SKM-1 treated with dmso at 0.1 percent for 144 hours (cell line): ENCODE data around the gene NAA60.

Experiments used
- DNase-seq: peaks from one replicate; lab custom pipeline; 2025; ENCODE audit not compliant: unreplicated experiment; lab: John Stamatoyannopoulos, UW

Gene NAA60

GRCh38 chr16:3443108-3444031, at the start of gene NAA60, which contains the start of gene ZNF597:
Gene NAA60 (plus strand): TSS chr16:3443680. CDS start chr16:3476228, 32,548 bp downstream.
Gene ZNF597 (minus strand): TSS chr16:3443504. CDS start chr16:3443153, 351 bp downstream.
- DNase-seq, result peak; percentile 86

GRCh38 chr16:3400446-3400778, 43.1 kb upstream of the NAA60 start:
- no peak for DNase-seq

- peak; percentile 98 for DNase-seq
These were observed 42.4 kb upstream of the NAA60 start, which contains the start of the genes ZNF174 and ZSCAN32 for GRCh38 chr16:3400779-3401688. Gene ZNF174 (plus strand): TSS chr16:3401215. CDS start chr16:3402005, 790 bp downstream. Gene ZSCAN32 (minus strand): TSS chr16:3401004. CDS start chr16:3397557, 3,447 bp downstream.

DNA sequence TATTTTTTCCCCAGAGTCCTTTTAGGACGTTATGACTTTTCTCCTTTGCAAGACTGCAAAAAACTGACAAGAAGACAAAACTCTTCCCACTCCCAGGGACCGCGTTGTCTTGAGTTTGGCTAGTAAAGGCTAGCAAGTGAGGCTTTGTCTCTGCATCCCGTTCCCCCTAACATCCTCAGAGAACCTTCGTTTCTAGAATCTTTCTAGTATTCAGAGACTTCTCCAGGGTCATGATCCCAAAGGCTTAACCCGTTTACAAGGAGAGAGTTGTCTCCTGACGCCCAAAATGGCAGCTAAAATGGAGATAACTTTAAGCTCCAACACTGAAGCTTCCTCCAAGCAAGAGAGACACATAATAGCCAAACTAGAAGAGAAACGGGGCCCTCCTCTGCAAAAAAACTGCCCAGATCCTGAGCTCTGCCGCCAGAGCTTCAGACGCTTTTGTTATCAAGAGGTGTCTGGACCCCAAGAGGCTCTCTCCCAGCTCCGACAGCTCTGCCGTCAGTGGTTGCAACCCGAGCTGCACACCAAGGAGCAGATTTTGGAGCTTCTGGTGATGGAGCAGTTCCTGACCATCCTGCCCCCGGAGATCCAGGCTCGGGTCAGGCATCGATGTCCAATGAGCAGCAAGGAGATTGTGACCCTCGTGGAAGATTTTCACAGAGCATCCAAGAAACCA, 41.6 kb upstream of the NAA60 start:
- no peak for DNase-seq

- DNase-seq, result no peak
These were observed 34.8 kb upstream of the NAA60 start for GRCh38 chr16:3408561-3409197.

DNA sequence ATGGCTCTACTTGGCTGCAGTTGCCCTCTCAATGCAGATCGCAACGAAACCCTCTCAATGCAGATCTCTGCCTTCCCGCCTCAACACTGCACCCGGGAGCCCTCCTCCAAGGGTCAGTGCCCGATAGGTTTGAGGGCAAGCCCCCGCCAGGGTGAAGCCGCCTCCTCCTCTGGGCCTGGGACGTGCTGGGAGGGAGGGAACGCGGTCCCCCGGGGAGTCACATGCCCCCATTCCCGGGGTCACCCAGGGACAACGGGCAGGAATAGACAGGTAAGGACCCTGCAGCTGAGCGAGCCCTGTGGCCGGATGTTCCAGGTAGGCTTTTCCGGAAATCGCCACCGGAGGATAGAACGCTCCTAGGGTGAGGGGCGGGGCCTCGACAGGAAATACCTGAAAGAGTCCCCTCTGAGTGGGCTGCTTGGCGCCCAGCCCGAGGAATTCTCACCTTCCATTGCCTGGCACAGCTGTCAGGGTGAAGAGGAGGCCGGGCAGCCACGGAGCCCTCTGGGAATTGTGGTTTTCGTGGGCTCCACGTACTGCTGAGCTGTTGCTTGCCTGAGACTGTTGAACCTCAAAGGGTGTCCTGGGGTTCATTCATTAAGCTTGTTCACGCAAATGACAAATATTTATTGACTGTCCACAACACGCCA, 29.6 kb upstream of the NAA60 start:
- DNase-seq, result no peak

DNA sequence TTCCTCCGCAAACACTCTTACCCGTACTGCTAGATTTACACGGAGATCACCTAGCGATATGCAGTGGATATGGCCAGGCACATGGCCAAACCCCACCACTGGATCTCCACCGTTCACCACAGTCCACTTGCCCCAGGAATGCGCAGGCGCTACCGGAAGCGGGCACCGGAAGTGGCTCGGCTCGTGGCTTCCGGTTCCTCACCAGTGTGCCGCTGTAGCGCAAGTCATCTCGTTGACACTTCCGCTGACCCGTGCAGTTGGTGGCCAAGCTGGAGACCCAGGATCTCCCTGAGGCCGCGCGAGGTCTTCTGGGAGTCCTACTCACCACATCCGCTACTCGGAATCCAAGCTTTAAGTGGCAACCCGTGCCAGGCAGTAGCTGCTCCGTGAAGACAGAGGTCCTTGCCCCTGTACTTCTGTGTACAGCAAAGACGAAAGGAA, 11.7 kb upstream of the NAA60 start:
- DNase-seq, result no peak

DNA sequence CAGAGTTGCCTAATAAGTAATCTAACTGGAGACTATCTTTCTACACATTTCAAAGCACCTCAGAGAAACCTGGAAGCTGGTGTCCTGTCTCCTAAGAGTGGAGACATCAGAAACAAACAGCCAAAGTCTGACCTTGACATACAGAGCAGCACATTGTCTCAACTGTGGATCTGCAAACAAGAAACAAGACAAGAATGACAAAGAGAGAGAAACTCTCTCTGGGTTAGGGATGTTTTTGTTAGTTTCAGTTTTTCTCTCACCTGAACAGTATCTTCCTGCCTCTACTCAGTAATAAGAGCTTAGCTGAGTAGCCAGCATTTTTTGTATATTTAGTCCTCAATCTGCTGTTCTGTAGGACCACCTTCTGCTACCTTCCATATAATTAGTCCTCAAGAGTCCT, 9.1 kb upstream of the NAA60 start:
- no peak for DNase-seq

GRCh38 chr16:3439637-3440036, 3.8 kb upstream of the NAA60 start:
- no peak for DNase-seq

GRCh38 chr16:3444032-3444388, 530 bp downstream of the NAA60 start:
- DNase-seq, result no peak

DNA sequence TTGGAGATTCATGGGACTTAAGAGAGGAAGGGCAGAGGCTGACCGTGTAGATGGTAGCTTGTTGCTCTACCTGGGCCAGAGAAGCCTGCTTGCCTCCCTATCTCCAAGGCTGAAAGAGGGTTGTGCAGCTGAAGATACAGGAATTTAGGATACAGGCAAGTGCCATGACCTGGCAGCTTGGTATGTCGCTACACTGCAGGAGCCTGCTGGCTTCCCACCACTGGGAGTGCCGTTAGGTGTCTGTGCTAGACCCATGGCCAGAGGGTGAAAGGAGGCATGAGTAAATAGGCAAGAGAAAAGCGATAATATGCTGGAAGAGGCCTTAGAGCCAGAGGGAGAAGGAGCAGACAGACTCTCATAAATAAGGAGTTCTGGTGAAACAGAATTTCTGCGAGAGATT, 10.6 kb downstream of the NAA60 start:
- no peak for DNase-seq

GRCh38 chr16:3454631-3455147, 11.2 kb downstream of the NAA60 start:
- no peak for DNase-seq

GRCh38 chr16:3457434-3458252, 14.2 kb downstream of the NAA60 start:
- peak; percentile 86 for DNase-seq

- no peak for DNase-seq
These were observed 14.9 kb downstream of the NAA60 start for GRCh38 chr16:3458278-3458851.

DNA sequence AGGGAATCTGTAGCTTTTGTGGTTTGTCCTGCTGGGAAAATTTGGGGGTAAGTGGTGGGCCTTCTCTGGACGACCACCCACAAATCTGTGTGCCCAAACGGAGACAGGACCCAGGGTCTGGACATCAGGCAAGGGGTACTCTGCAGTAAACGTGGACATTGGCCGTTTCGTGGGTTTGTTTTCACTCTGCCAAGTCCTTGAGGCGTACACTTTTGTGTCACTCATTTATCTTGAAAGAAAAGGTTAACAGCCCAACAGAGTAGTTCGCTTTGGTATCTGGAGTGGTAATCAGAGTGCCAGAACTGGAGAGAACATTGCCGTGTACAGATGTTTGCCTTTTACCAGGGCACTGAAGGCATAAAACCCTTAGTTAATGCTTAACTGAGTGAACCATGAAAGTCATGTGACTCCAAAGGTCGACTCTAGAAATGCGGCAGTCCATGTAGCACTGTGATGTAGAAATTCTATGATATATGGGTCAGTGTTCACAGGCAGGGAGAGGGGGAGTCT, 15.4 kb downstream of the NAA60 start:
- no peak for DNase-seq

DNA sequence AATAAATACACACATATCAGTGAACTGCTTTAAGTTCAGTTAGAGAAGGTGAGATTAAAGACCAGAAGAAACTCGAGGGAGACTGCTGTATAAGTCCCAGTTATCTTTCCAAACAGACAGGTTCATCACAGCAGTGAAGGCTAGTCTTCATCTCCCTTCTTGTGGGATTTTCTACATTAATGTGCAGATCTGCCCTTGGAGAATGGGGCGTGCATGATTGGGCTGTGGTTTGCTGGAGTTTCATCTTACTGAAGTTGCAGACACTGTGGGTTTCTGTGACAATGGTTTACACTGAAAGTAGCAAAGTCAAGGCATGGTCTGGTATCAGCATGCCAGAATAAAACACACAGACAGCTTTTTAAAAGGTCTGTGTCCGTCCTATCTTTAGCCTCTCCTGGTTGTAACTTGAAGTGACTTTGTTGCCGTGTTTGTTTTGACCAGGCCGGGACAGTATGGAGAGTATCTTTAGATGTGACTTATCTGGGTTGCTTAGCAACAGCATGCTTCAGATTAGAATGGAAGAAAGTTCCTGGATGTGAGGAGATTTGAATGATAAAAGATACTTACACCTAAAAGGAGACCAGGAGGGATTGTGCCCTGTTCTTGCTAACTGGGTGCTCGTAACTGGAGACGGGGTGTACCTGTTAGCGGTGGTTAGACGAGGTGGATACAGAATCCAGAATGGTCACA, 16.1 kb downstream of the NAA60 start:
- no peak for DNase-seq

DNA sequence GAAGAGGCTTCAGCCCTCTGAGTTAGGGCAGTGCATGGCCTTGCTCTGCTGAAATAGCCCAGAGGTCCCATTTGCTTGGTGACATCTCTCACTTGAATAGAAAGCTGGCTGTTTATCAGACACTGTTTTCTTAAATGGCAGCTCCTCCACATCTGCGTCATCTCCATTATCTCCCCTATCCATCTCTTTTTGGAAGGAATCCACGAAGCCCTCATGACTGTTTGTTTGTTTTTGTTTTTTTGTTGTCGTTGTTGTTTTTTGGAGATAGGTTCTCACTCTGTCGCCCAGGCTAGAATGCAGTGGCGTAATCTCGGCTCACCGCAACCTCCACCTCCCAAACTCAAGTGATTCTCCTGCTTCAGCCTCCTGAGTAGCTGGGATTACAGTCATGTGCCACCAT, 16.6 kb downstream of the NAA60 start:
- no peak for DNase-seq

- no peak for DNase-seq
These were observed 17.1 kb downstream of the NAA60 start for GRCh38 chr16:3460585-3460984.
